ENCODE data around the gene ZSCAN20. TPM values are rescaled to one million over a fixed set of nuclear protein-coding genes. Genes with fewer than 3 reads are reported as not detected.

The ZSCAN20 gene
- total RNA-seq, 3 donors from 2014 or later (not counting 1 experiment from before 2014, with no cell fraction given): 0.49 to 1.5 (median 1.0) TPM

- no peak overlapping the region for H3K4me3 Mint-ChIP-seq
- Histone ChIP-seq H3K36me3 (ENCODE audit: control insufficient read depth, insufficient read depth, low read length) (no peaks in the 10 kb centered on the region), H3K9me3 (ENCODE audit: control insufficient read depth, insufficient read depth, low read length) (no peaks in the 10 kb centered on the region), H3K4me1 (ENCODE audit: control insufficient read depth, insufficient read depth, low read length) (peaks cover 12% of the 10 kb centered on the region), H3K4me3 (ENCODE audit: low read length) (no peak overlapping the region), H3K27ac (ENCODE audit: low read length) (no peak overlapping the region), H3K27me3 (ENCODE audit: control insufficient read depth, insufficient read depth, low read length) (no peaks in the 10 kb centered on the region)
- intact Hi-C loops (cut with micrococcal nuclease): no loop called here
- no peak overlapping the region for H3K27ac Mint-ChIP-seq
- H3K4me1 Mint-ChIP-seq: peaks cover 0 to 5% of the 10 kb centered on the region in 2 donors
- no peaks in the 10 kb centered on the region for H3K9me3 Mint-ChIP-seq
- WGBS (ENCODE audit: insufficient coverage): 54% methylated on average over 3 of the region's 3 CpGs
- TF ChIP-seq CTCF (IDR thresholded peaks at IDR 0.05): no peak
- no peak for DNase-seq
- H3K36me3 Mint-ChIP-seq: no peaks in the 10 kb centered on the region
- peaks cover 9 to 10% of the 10 kb centered on the region in 2 donors for H3K27me3 Mint-ChIP-seq (ENCODE audit: low read depth in 2 of 2)
- ATAC-seq: no peak
Observed at GRCh38 chr1:33460144-33460543, 12.3 kb upstream of the ZSCAN20 start.

DNA sequence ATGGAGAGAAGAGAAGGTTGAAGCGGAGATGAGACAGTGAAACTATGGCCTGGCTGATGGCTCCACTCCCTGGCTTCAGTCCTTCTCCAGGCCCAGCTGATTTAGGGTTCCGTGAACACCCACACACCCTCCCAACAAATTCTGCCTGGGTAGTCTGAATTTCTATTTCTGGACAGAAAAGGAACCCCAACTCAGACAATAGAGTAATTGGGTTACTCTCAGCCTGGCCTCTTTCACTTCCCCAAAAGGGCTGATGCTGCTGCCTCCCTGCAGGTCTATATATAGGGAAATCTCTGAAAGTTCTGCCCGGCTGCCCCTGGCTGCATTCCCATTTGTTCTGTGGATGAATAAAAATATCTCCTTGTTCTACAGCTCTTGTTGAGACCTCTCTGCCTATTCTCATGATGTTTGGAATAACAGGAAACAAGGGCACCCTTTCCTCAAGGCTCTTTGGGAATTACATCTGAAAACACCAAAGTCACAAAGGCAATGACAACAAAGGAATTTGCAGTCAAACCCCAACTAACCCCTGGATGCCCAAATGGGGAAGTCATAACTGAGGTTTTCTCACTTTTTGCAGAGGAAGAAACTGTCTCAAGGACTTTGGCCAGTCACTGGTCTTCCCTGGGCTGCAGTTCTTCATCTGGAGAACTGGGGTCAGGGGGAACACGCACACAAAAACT lies 11.4 kb upstream of the ZSCAN20 start:
- peaks cover 9 to 10% of the 10 kb centered on the region in 2 donors for H3K27me3 Mint-ChIP-seq (ENCODE audit: low read depth in 2 of 2)
- no peaks in the 10 kb centered on the region for H3K36me3 Mint-ChIP-seq
- no peaks in the 10 kb centered on the region for H3K27me3 ChIP-seq (ENCODE audit: control insufficient read depth, insufficient read depth, low read length)
- H3K27ac Mint-ChIP-seq: no peak overlapping the region
- H3K9me3 Mint-ChIP-seq: no peaks in the 10 kb centered on the region
- ATAC-seq: no peak
- H3K9me3 ChIP-seq (ENCODE audit: control insufficient read depth, insufficient read depth, low read length): no peaks in the 10 kb centered on the region
- peaks cover 12% of the 10 kb centered on the region for H3K4me1 ChIP-seq (ENCODE audit: control insufficient read depth, insufficient read depth, low read length)
- TF ChIP-seq CTCF (IDR thresholded peaks at IDR 0.05): no peak
- no peak for DNase-seq
- no peaks in the 10 kb centered on the region for H3K4me1 Mint-ChIP-seq
- no peak overlapping the region for H3K4me3 ChIP-seq (ENCODE audit: low read length)
- no peaks in the 10 kb centered on the region for H3K36me3 ChIP-seq (ENCODE audit: control insufficient read depth, insufficient read depth, low read length)
- 48% methylated on average over 4 of the region's 4 CpGs for WGBS (ENCODE audit: insufficient coverage)
- H3K27ac ChIP-seq (ENCODE audit: low read length): no peak overlapping the region
- no peak overlapping the region for H3K4me3 Mint-ChIP-seq
- intact Hi-C loops (cut with micrococcal nuclease): no loop called here

DNA sequence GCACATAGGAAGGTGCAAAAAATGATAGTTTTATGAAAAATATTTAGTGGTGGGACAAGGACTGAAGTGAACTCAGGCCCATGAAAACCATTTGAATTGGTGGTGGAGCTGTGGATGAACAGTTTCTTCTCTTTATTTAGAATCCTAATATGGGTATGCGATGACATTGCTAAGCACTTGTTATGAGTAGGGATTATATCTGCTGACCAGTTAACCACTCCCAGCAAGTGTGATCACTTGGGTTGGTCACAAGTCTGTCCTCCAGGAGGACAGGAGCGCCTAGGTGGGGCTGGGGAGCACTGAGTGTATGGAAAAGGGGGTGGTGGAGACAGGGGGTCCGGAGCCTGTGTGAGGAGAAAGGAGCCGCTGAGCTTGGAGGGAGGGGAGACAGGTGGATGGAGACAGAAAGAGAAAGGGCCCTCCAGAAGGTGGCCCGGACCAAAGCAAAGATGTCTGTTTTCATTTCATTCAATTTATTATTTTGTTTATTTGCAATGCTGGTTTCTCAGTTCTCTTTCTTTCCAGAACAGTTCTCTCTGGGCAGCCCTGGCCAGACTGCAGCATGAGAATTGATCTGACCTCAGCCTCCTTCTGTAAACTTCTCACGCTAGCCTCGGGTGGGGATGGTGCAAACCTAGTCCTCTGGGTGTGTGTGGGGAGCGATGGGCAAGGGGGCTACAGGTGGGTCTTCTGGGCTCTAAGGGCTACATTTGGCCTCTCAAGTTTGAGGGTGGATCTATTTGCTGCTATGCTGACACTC lies 9.9 kb upstream of the ZSCAN20 start:
- Mint-ChIP-seq H3K4me1 (no peaks in the 10 kb centered on the region), H3K27me3 (ENCODE audit: low read depth in 2 of 2) (peaks cover 7 to 9% of the 10 kb centered on the region in 2 donors), H3K4me3 (no peak overlapping the region), H3K36me3 (no peaks in the 10 kb centered on the region), H3K9me3 (no peaks in the 10 kb centered on the region), H3K27ac (no peak overlapping the region)
- intact Hi-C loops (cut with micrococcal nuclease): no loop called here
- ATAC-seq (no peak), DNase-seq (no peak)
- H3K9me3 ChIP-seq (ENCODE audit: control insufficient read depth, insufficient read depth, low read length): no peaks in the 10 kb centered on the region
- no peaks in the 10 kb centered on the region for H3K27me3 ChIP-seq (ENCODE audit: control insufficient read depth, insufficient read depth, low read length)
- H3K27ac ChIP-seq (ENCODE audit: low read length): no peak overlapping the region
- 88% methylated on average over 7 of the region's 8 CpGs for WGBS (ENCODE audit: insufficient coverage)
- H3K36me3 ChIP-seq (ENCODE audit: control insufficient read depth, insufficient read depth, low read length): no peaks in the 10 kb centered on the region
- H3K4me1 ChIP-seq (ENCODE audit: control insufficient read depth, insufficient read depth, low read length): peaks cover 12% of the 10 kb centered on the region
- H3K4me3 ChIP-seq (ENCODE audit: low read length): no peak overlapping the region
- TF ChIP-seq CTCF (IDR thresholded peaks at IDR 0.05): no peak
